HepG2 (cell line): ENCODE data around the gene GPR17. TPM values are rescaled to one million over a fixed set of nuclear protein-coding genes. Genes with fewer than 3 reads are reported as not detected.

Experiments used
- ATAC-seq: fragments of 200-7000 bp; cut with Tn5 transposase; 3 replicates; pipeline ENCODE4 v1.9.1; 2020; ENCODE audit warnings: mild to moderate bottlenecking, moderate library complexity
- BruUV-seq: library from RNA; stranded (reverse); fragments of 400-500 nt; replicated peaks from 2 replicates; lab custom pipeline; 2021; lab: Mats Ljungman, UMichigan
- CTCF ChIA-PET: fragments of 300-600 bp; formaldehyde crosslinking; extraction: SDS; loops from one replicate; lab custom pipeline; 2021; ENCODE audit warnings: low total read pairs, inconsistent platforms, low intra/inter-chr PET ratio; lab: Yijun Ruan, JAX
- POLR2A ChIA-PET: fragments of 350-600 bp; sonication (Branson Sonifier 250); formaldehyde crosslinking; loops from one replicate; lab custom pipeline; 2020; ENCODE audit warnings: antibody characterized with exemption, inconsistent platforms; lab: Yijun Ruan, JAX
- DNase-seq: peaks from one replicate; pipeline ENCODE4 v3.0.0-alpha.2; 2015; ENCODE audit warnings: low spot score
- FAIRE-seq: peaks from 3 replicates; lab custom pipeline; 2011; peaks lifted over from hg19 to GRCh38; lab: Jason Lieb, UNC
- H2AFZ ChIP-seq: one replicate; pipeline ENCODE4 v1.6.1; 2011; ENCODE audit warnings: low read length, inconsistent platforms
- H3K27ac ChIP-seq: fragments of 300-600 bp; 3 replicates; pipeline ENCODE4 v1.8.0; 2011; ENCODE audit warnings: mixed run types, mild to moderate bottlenecking, mixed read lengths, low read length, inconsistent platforms; ENCODE audit not compliant: insufficient read depth; ENCODE audit errors: extremely low read length
- H3K27me3 ChIP-seq, 2 experiments: fragments of 200-600 bp in 1 of 2; 2 replicates in 1 of 2; 3 replicates in 1 of 2; pipeline versions ENCODE4 v1.6.0 to v1.8.0; 2011; ENCODE audit warnings: low read length in 2 of 2, mild to moderate bottlenecking in 2 of 2, moderate library complexity in 2 of 2, inconsistent platforms in 1 of 2; ENCODE audit not compliant: insufficient read depth in 2 of 2, control insufficient read depth in 1 of 2
- H3K36me3 ChIP-seq, 2 experiments: fragments of 200-600 bp in 1 of 2; replicated peaks in 1 of 2; 2 replicates in 1 of 2; 3 replicates in 1 of 2; pipeline versions ENCODE4 v1.5.1 to v1.8.0; 2011; ENCODE audit warnings: low read length in 2 of 2, inconsistent platforms in 1 of 2; ENCODE audit not compliant: insufficient read depth in 2 of 2, control insufficient read depth in 1 of 2
- H3K4me1 ChIP-seq: 2 replicates; pipeline ENCODE4 v1.5.1; 2012; ENCODE audit warnings: low read length, inconsistent platforms; ENCODE audit not compliant: insufficient read depth
- H3K4me2 ChIP-seq: 2 replicates; pipeline ENCODE4 v1.6.0; 2011; ENCODE audit warnings: low read depth, low read length, inconsistent platforms
- H3K4me3 ChIP-seq, 3 experiments: fragments of 200-600 bp in 1 of 3; sonication (generic), shearing (Covaris generic) in 1 of 3; replicated peaks in 1 of 3; 2 replicates each; pipeline ENCODE4 v1.5.1; 2011 to 2016; ENCODE audit warnings: low read length in 3 of 3, inconsistent platforms in 2 of 3, low read depth in 2 of 3, mild to moderate bottlenecking in 2 of 3, control low read depth in 1 of 3, mixed read lengths in 1 of 3; ENCODE audit not compliant: insufficient read depth in 1 of 3
- H3K79me2 ChIP-seq: one replicate; pipeline ENCODE4 v1.6.1; 2011; ENCODE audit warnings: low read length, inconsistent platforms; ENCODE audit not compliant: insufficient read depth
- H3K9ac ChIP-seq: 2 replicates; pipeline ENCODE4 v1.6.0; 2011; ENCODE audit warnings: mild to moderate bottlenecking, low read depth, low read length, inconsistent platforms; ENCODE audit not compliant: insufficient read depth
- H3K9me3 ChIP-seq: 2 replicates; pipeline ENCODE4 v1.5.1; 2012; ENCODE audit warnings: mild to moderate bottlenecking, low read length
- H4K20me1 ChIP-seq: 2 replicates; pipeline ENCODE4 v1.6.0; 2011; ENCODE audit warnings: inconsistent platforms, mild to moderate bottlenecking, low read length, moderate library complexity; ENCODE audit not compliant: insufficient read depth
- MAFF ChIP-seq: IDR thresholded peaks from 2 replicates; pipeline ENCODE4 v1.6.1; 2011; ENCODE audit warnings: low read depth, low read length, improper control_type of control experiment
- MLLT10 ChIP-seq: sonication (generic); formaldehyde crosslinking; IDR thresholded peaks from 2 replicates; pipeline ENCODE4 v1.4.0; 2020; ENCODE audit warnings: missing genetic modification reagents
- PLRG1 ChIP-seq: fragments of 450-650 bp; conservative IDR thresholded peaks from 2 replicates; pipeline ENCODE4 v1.6.1; 2016
- RARA ChIP-seq: IDR thresholded peaks from 2 replicates; pipeline ENCODE4 v1.6.1; 2016; ENCODE audit warnings: missing genetic modification reagents, missing compliant biosample characterization
- WGBS: methylation state at CpG from one replicate; pipeline ENCODE4 v1.1.6; 2017; ENCODE audit warnings: low lambda C conversion rate; 5-methylcytosine and 5-hydroxymethylcytosine counted together
- in situ Hi-C: cut with HindIII; loops from 2 replicates; pipeline ENCODE4 v1.10.0; 2017; ENCODE audit warnings: low pct_unique_long_range_greater_than_20kb; ENCODE audit not compliant: extremely low pct_ligation_motif_present
- intact Hi-C: fragments of 100-400 bp; cut with micrococcal nuclease; formaldehyde crosslinking; loops from one replicate; pipeline ENCODE4 v1.10.0; 2022; ENCODE audit not compliant: unreplicated experiment
- polyA plus RNA-seq, 8 experiments: library from polyadenylated mRNA; depleted of rRNA in 3 of 8; stranded (reverse) in 7 of 8; unstranded in 1 of 8; fragments of >200 nt; fragmentation: Illumina TruSeq in 4 of 8; extraction: Trizol in 4 of 8; gene quantifications; 2 replicates each; pipeline versions ENCODE4 v1.2.1 to v1.2.3, GENCODE V29; 2011 to 2016; ENCODE audit warnings: low read depth in 4 of 8, missing spikeins in 1 of 8, mixed read lengths in 1 of 8; ENCODE audit not compliant: insufficient read depth in 1 of 8
- total RNA-seq, 5 experiments: library from RNA; depleted of rRNA; stranded (reverse); fragments of >200 nt; fragmentation: Illumina TruSeq; extraction: Trizol; gene quantifications; 2 replicates each; pipeline ENCODE4 v1.2.3, GENCODE V29; 2016; ENCODE audit warnings: low read depth in 1 of 5
- TF ChIP-seq, protein P1 (sequence below): sonication (generic); formaldehyde crosslinking; IDR thresholded peaks from 2 replicates; pipeline ENCODE4 v1.4.0; 2020; ENCODE audit warnings: missing genetic modification reagents, borderline replicate concordance
- TF ChIP-seq, protein P2 (sequence below): sonication (generic); formaldehyde crosslinking; IDR thresholded peaks from 2 replicates; pipeline ENCODE4 v1.4.0; 2020; ENCODE audit warnings: mild to moderate bottlenecking, missing genetic modification reagents

The GPR17 gene
- total and polyA plus RNA-seq, 2 of the 13 experiments (the other 11 are each of a cell fraction or from before 2014, with no cell fraction given): not detected

DNA sequence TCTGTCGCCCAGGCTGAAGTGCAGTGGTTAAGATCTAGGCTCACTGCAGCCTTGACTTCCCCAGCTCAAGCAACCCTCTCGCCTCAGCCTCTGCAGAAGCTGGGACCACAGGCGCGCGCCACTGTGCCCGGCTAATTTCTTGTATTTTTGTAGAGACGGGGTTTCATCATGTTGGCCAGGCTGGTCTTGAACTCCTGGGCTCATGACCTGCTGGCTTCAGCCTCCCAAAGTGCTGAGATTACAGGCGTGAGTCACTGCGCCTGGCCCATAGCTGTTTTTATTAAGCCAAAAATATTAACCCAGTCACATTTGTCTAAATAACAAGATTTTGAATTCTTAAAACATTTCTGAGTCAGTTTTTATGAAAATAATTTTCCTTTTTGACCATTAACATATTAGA is 49.0 kb downstream of the GPR17 start:
- POLR2A ChIA-PET: no interaction called here
- no peak for FAIRE-seq

More for the DNA sequence above, 49.0 kb downstream of the GPR17 start:
- 85% methylated on average over 9 of the region's 9 CpGs for WGBS
- no peaks in the 10 kb centered on the region for H4K20me1 ChIP-seq
- no peak for ATAC-seq
- no peak for TF ChIP-seq RARA
- TF ChIP-seq MAFF: no peak
- no peak for TF ChIP-seq MLLT10 (CRISPR knock-in tag)
- TF ChIP-seq, protein P1, sequence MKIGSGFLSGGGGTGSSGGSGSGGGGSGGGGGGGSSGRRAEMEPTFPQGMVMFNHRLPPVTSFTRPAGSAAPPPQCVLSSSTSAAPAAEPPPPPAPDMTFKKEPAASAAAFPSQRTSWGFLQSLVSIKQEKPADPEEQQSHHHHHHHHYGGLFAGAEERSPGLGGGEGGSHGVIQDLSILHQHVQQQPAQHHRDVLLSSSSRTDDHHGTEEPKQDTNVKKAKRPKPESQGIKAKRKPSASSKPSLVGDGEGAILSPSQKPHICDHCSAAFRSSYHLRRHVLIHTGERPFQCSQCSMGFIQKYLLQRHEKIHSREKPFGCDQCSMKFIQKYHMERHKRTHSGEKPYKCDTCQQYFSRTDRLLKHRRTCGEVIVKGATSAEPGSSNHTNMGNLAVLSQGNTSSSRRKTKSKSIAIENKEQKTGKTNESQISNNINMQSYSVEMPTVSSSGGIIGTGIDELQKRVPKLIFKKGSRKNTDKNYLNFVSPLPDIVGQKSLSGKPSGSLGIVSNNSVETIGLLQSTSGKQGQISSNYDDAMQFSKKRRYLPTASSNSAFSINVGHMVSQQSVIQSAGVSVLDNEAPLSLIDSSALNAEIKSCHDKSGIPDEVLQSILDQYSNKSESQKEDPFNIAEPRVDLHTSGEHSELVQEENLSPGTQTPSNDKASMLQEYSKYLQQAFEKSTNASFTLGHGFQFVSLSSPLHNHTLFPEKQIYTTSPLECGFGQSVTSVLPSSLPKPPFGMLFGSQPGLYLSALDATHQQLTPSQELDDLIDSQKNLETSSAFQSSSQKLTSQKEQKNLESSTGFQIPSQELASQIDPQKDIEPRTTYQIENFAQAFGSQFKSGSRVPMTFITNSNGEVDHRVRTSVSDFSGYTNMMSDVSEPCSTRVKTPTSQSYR (CRISPR knock-in tag): no peak
- TF ChIP-seq, protein P2, sequence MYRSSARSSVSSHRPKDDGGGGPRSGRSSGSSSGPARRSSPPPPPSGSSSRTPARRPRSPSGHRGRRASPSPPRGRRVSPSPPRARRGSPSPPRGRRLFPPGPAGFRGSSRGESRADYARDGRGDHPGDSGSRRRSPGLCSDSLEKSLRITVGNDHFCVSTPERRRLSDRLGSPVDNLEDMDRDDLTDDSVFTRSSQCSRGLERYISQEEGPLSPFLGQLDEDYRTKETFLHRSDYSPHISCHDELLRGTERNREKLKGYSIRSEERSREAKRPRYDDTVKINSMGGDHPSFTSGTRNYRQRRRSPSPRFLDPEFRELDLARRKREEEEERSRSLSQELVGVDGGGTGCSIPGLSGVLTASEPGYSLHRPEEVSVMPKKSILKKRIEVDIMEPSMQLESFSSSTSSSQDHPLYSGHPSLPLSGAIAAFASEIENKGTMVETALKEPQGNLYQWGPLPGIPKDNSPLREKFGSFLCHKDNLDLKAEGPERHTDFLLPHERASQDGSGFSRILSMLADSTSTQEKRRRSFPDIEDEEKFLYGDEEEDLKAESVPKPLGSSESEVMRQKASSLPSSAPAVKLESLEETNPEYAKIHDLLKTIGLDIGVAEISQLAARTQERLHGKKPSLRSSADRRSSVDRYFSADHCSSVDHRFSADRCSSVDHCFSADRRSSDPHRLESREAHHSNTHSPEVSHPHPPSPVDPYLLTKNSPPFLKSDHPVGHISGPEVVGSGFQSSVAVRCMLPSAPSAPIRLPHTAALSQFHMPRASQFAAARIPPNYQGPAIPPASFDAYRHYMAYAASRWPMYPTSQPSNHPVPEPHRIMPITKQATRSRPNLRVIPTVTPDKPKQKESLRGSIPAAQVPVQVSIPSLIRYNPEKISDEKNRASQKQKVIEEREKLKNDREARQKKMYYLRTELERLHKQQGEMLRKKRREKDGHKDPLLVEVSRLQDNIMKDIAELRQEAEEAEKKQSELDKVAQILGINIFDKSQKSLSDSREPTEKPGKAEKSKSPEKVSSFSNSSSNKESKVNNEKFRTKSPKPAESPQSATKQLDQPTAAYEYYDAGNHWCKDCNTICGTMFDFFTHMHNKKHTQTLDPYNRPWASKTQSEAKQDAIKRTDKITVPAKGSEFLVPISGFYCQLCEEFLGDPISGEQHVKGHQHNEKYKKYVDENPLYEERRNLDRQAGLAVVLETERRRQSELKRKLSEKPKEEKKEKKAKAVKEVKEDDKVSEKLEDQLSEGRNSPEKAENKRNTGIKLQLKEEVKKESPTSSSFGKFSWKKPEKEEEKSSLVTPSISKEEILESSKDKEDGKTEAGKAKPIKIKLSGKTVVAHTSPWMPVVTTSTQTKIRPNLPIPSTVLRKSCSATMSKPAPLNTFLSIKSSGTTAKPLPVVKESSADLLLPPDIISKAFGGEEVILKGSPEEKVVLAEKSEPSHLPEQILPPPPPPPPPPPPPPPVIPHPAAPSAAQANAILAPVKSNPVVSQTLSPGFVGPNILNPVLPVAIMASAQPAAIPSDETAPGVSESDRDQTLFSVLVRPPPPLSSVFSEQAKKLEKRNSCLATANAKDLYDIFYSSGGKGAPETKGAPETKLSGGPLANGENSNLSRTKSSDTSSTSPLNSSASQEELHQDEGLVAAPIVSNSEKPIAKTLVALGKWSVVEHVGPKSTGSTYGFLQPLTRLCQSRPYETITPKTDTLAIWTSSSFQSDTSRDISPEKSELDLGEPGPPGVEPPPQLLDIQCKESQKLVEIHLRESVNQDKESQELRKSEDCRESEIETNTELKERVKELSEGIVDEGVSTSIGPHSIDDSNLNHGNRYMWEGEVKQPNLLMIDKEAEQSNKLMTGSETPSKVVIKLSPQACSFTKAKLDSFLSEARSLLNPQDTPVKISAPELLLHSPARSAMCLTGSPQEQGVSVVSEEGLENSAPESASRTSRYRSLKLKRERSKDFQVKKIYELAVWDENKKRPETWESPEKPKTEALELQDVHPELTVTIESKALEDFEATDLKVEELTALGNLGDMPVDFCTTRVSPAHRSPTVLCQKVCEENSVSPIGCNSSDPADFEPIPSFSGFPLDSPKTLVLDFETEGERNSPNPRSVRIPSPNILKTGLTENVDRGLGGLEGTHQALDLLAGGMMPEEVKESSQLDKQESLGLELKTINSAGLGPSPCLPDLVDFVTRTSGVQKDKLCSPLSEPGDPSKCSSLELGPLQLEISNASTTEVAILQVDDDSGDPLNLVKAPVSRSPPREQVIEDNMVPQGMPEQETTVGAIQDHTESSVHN (CRISPR knock-in tag): no peak
- no peak for TF ChIP-seq PLRG1
- TF ChIP-seq, all 625 proteins: peak for 0
- Histone ChIP-seq H2AFZ (no peak overlapping the region), H3K9ac (no peak overlapping the region), H3K4me2 (no peak overlapping the region), H3K9me3 (peaks cover 20% of the 10 kb centered on the region), H3K4me3 (no peak overlapping the region), H3K4me1 (peaks cover under 1% of the 10 kb centered on the region; the same call in 1 of the 2 replicates), H3K27me3 (no peaks in the 10 kb centered on the region), H3K79me2 (no peaks in the 10 kb centered on the region), H3K36me3 (no peaks in the 10 kb centered on the region), H3K27ac (no peak overlapping the region)
- CTCF ChIA-PET: no interaction called here
- no peak for DNase-seq
- in situ Hi-C loops (no loop called here), intact Hi-C loops (no loop called here)
- no TSS peak for BruUV-seq
